ENCODE data around the gene ATAD3C.

- TF ChIP-seq CTCF (IDR thresholded peaks at IDR 0.05): no peak
- TF ChIP-seq EP300 (IDR thresholded peaks at IDR 0.05): no peak
- TF ChIP-seq POLR2AphosphoS5 (IDR thresholded peaks at IDR 0.05): no peak
- TF ChIP-seq POLR2A (IDR thresholded peaks at IDR 0.05): no peak
Measured at GRCh38 chr1:1439546-1440261, 9.8 kb upstream of the ATAD3C start.

All from sigmoid colon (tissue), 4 donors.